SU-DHL-6 (cell line): ENCODE measurements around the gene ZBTB45.

Experiments
- H2AFZ ChIP-seq: fragments of 200-600 bp; sonication (generic); 2 replicates; pipeline ENCODE4 v1.6.1; 2014; ENCODE audit warnings: low read depth, mild to moderate bottlenecking, moderate library complexity, mixed read lengths, antibody characterized with exemption, low read length; ENCODE audit not compliant: severe bottlenecking
- H3F3A ChIP-seq: fragments of 200-600 bp; shearing (Covaris generic); 2 replicates; pipeline ENCODE4 v1.6.0; 2016; ENCODE audit warnings: antibody characterized with exemption, mild to moderate bottlenecking; ENCODE audit not compliant: insufficient read depth
- H3K27ac ChIP-seq: fragments of 200-600 bp; sonication (generic); 2 replicates; pipeline ENCODE4 v1.5.1; 2016; ENCODE audit warnings: low read depth, mild to moderate bottlenecking, low read length, moderate library complexity, mixed read lengths
- H3K27me3 ChIP-seq: fragments of 200-600 bp; sonication (generic), shearing (Covaris generic); 2 replicates; pipeline ENCODE4 v1.6.0; 2014; ENCODE audit warnings: mild to moderate bottlenecking, low read length
- H3K36me3 ChIP-seq: fragments of 200-600 bp; sonication (generic); 2 replicates; pipeline ENCODE4 v1.6.1; 2014; ENCODE audit warnings: mild to moderate bottlenecking, low read length, mixed read lengths
- H3K4me2 ChIP-seq: fragments of 300-600, 200-600 bp; shearing (Covaris generic), sonication (generic); 2 replicates; pipeline ENCODE4 v1.6.0; 2014; ENCODE audit warnings: low read length, low read depth, mild to moderate bottlenecking; ENCODE audit not compliant: poor library complexity, severe bottlenecking
- H3K4me3 ChIP-seq: fragments of 200-600 bp; sonication (generic); 2 replicates; pipeline ENCODE4 v1.5.1; 2014; ENCODE audit warnings: antibody characterized with exemption, low read length, mild to moderate bottlenecking, mixed read lengths; ENCODE audit not compliant: insufficient read depth, poor library complexity, severe bottlenecking
- H3K79me2 ChIP-seq: fragments of 200-600 bp; sonication (generic); 2 replicates; pipeline ENCODE4 v1.6.1; 2014; ENCODE audit warnings: mild to moderate bottlenecking, low read length, moderate library complexity; ENCODE audit not compliant: insufficient read depth
- H3K9ac ChIP-seq: fragments of 200-600 bp; sonication (generic); 2 replicates; pipeline ENCODE4 v1.7.0; 2014; ENCODE audit warnings: mild to moderate bottlenecking, low read length
- H3K9me2 ChIP-seq: fragments of 200-600 bp; sonication (generic); replicated peaks from 2 replicates; pipeline ENCODE4 v1.6.1; 2014; ENCODE audit warnings: low read length; ENCODE audit not compliant: insufficient read depth
- H3K9me3 ChIP-seq: fragments of 200-600 bp; sonication (generic); 2 replicates; pipeline ENCODE4 v1.6.1; 2014; ENCODE audit warnings: low read length, mixed read lengths; ENCODE audit not compliant: insufficient read depth
- H4K20me1 ChIP-seq: fragments of 200-600 bp; sonication (generic); 2 replicates; pipeline ENCODE4 v1.6.1; 2014; ENCODE audit warnings: low read depth, mild to moderate bottlenecking, antibody characterized with exemption, low read length, moderate library complexity, mixed read lengths
- EZH2phosphoT487 ChIP-seq: fragments of 200-600 bp; sonication (generic), shearing (Covaris generic); conservative IDR thresholded peaks from 2 replicates; pipeline ENCODE4 v1.6.1; 2018; ENCODE audit warnings: mild to moderate bottlenecking, antibody characterized with exemption, low read length, moderate library complexity, mixed read lengths
- TF ChIP-seq, protein P1 (sequence below): fragments of 200-600 bp; sonication (generic); IDR thresholded peaks from one replicate; pipeline ENCODE4 v1.5.1; 2017; ENCODE audit warnings: antibody characterized with exemption, mild to moderate bottlenecking, low read length, moderate library complexity; ENCODE audit not compliant: insufficient read depth, poor library complexity, severe bottlenecking

ZBTB45 gene

DNA sequence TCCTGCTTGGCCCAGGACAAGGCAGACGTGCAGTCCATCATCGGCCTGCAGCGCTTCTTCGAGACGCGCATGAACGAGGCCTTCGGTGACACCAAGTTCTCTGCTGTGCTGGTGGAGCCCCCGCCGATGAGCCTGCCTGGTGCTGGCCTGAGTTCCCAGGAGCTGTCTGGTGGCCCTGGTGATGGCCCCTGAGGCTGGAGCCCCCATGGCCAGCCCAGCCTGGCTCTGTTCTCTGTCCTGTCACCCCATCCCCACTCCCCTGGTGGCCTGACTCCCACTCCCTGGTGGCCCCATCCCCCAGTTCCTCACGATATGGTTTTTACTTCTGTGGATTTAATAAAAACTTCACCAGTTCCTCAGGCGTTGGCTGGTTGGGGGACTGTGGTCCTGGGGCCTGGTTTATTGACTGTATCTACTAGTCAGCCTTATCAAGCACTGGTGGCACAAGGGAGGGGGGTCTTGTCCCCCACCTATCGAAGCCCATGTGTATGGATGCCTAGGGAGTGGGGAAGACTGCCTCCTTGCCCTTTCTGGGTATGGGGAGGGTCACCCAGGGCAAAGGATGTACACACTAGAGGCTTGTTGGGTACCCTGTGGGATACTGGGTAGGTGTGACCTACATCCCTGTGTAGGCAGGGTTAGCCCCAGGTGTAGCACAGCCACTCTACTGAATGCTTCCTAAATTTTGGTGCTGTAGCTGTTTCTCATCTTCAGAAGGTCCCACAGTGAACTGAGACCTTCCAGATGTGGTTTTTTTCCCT, 30.9 kb upstream of the ZBTB45 start:
- Histone ChIP-seq H2AFZ (no peak overlapping the region), H3K79me2 (peaks cover 37% of the 10 kb centered on the region), H3K9me2 (no peaks in the 10 kb centered on the region), H3K9ac (no peak overlapping the region), H3K27me3 (no peaks in the 10 kb centered on the region), H3F3A (peaks cover 43% of the 10 kb centered on the region), H3K27ac (no peak overlapping the region), H3K4me2 (no peak overlapping the region), H3K9me3 (no peaks in the 10 kb centered on the region), H4K20me1 (peaks cover 16% of the 10 kb centered on the region), H3K4me3 (no peak overlapping the region), H3K36me3 (peaks cover 10% of the 10 kb centered on the region)
- TF ChIP-seq, protein P1, sequence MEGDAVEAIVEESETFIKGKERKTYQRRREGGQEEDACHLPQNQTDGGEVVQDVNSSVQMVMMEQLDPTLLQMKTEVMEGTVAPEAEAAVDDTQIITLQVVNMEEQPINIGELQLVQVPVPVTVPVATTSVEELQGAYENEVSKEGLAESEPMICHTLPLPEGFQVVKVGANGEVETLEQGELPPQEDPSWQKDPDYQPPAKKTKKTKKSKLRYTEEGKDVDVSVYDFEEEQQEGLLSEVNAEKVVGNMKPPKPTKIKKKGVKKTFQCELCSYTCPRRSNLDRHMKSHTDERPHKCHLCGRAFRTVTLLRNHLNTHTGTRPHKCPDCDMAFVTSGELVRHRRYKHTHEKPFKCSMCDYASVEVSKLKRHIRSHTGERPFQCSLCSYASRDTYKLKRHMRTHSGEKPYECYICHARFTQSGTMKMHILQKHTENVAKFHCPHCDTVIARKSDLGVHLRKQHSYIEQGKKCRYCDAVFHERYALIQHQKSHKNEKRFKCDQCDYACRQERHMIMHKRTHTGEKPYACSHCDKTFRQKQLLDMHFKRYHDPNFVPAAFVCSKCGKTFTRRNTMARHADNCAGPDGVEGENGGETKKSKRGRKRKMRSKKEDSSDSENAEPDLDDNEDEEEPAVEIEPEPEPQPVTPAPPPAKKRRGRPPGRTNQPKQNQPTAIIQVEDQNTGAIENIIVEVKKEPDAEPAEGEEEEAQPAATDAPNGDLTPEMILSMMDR = no peak
- no peak for TF ChIP-seq EZH2phosphoT487

DNA sequence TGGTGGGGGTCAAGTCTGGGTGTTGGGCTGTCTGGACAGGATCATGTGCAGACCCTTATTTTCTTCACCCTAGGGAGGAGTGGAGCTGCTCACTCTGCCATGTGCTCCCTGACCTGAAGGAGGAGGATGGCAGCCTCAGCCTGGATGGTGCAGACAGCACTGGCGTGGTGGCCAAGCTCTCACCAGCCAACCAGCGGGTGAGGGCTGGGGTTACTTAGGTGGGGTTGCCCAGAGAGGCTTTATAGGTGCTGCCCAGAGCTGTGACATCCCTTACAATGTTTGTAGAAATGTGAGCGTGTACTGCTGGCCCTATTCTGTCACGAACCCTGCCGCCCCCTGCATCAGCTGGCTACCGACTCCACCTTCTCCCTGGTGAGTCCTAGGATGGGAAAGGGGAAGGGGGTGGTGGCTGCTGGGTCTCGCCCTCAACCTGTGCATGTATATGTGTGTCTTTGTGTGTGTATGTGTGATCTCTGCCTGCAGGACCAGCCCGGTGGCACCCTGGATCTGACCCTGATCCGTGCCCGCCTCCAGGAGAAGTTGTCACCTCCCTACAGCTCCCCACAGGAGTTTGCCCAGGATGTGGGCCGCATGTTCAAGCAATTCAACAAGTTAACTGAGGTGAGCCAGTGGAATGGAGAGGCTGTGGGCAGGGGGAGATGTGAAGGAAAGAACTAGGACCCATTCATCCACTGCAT, 30.2 kb upstream of the ZBTB45 start:
- H4K20me1 ChIP-seq = peaks cover 23% of the 10 kb centered on the region
- peaks cover 44% of the 10 kb centered on the region for H3K79me2 ChIP-seq

DNA sequence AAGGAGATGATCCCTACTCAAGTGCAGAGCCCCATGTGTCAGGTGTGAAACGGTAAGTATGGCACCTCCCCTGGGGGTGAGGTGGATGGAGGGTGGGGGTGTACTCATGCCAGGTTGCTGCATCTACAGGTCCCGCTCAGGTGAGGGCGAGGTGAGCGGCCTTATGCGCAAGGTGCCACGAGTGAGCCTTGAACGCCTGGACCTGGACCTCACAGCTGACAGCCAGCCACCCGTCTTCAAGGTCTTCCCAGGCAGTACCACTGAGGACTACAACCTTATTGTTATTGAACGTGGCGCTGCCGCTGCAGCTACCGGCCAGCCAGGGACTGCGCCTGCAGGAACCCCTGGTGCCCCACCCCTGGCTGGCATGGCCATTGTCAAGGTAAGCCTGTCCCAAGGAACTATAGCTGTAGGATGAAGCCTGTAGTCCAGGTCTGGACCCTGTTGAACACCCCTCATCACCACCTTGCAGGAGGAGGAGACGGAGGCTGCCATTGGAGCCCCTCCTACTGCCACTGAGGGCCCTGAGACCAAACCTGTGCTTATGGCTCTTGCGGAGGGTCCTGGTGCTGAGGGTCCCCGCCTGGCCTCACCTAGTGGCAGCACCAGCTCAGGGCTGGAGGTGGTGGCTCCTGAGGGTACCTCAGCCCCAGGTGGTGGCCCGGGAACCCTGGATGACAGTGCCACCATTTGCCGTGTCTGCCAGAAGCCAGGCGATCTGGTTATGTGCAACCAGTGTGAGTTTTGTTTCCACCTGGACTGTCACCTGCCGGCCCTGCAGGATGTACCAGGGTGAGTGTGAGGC, 29.5 kb upstream of the ZBTB45 start:
- TF ChIP-seq, protein P1 = no peak
- no peak for TF ChIP-seq EZH2phosphoT487
- Histone ChIP-seq H4K20me1 (peaks cover 24% of the 10 kb centered on the region), H3K27ac (no peak overlapping the region), H3K9me3 (no peaks in the 10 kb centered on the region), H3K27me3 (no peaks in the 10 kb centered on the region), H3K4me3 (no peak overlapping the region), H3K36me3 (peaks cover 17% of the 10 kb centered on the region), H3K9ac (no peak overlapping the region), H3K79me2 (peaks cover 42% of the 10 kb centered on the region), H3K9me2 (no peaks in the 10 kb centered on the region), H3F3A (peaks cover 30% of the 10 kb centered on the region), H3K4me2 (no peak overlapping the region), H2AFZ (no peak overlapping the region)

More for the DNA sequence above, 30.2 kb upstream of the ZBTB45 start:
- H3K4me2 ChIP-seq = no peak overlapping the region
- no peaks in the 10 kb centered on the region for H3K9me2 ChIP-seq
- no peak overlapping the region for H3K27ac ChIP-seq
- no peak for TF ChIP-seq EZH2phosphoT487
- TF ChIP-seq, protein P1 = no peak
- no peak overlapping the region for H2AFZ ChIP-seq
- no peaks in the 10 kb centered on the region for H3K27me3 ChIP-seq
- peaks cover 37% of the 10 kb centered on the region for H3F3A ChIP-seq
- no peak overlapping the region for H3K9ac ChIP-seq
- no peaks in the 10 kb centered on the region for H3K9me3 ChIP-seq
- peaks cover 17% of the 10 kb centered on the region for H3K36me3 ChIP-seq
- no peak overlapping the region for H3K4me3 ChIP-seq
